IMR-90 (cell line): ENCODE data around the gene NEGR1. TPM values are rescaled to one million over a fixed set of nuclear protein-coding genes. Genes with fewer than 3 reads are reported as not detected.
A peak's percentile ranks its signal among the peaks of the same experiment; 100 is the strongest.

Experiments used
- ATAC-seq: fragments of 200-7000 bp; cut with Tn5 transposase; 2 replicates; pipeline ENCODE4 v1.9.1; 2020; ENCODE audit warnings: low read depth, mild to moderate bottlenecking, moderate library complexity
- BruUV-seq: library from RNA; stranded (reverse); fragments of 400-500 nt; replicated peaks from 2 replicates; lab custom pipeline; 2021; lab: Mats Ljungman, UMichigan
- CTCF ChIA-PET: fragments of 300-600 bp; formaldehyde crosslinking; extraction: SDS; loops from one replicate; lab custom pipeline; 2021; ENCODE audit warnings: antibody characterized with exemption; lab: Yijun Ruan, JAX
- POLR2A ChIA-PET: fragments of 300-600 bp; sonication (Branson Sonifier 250); formaldehyde crosslinking; loops from one replicate; lab custom pipeline; 2022; ENCODE audit warnings: antibody characterized with exemption; ENCODE audit not compliant: unreplicated experiment; lab: Charles Lee
- DNase-seq: peaks from one replicate; pipeline ENCODE4 v3.0.0; 2013
- H2AFZ ChIP-seq: replicated peaks from 2 replicates; pipeline ENCODE3; 2013; ENCODE audit warnings: low read length, mild to moderate bottlenecking; ENCODE audit not compliant: poor library complexity
- H2AK5ac ChIP-seq: 2 replicates; pipeline ENCODE4 v1.6.1; 2013; ENCODE audit warnings: low read depth, low read length, inconsistent platforms
- H2AK9ac ChIP-seq: replicated peaks from 2 replicates; pipeline ENCODE3; 2013; ENCODE audit warnings: mild to moderate bottlenecking, low read depth, low read length, moderate library complexity; ENCODE audit not compliant: poor library complexity
- H2BK120ac ChIP-seq: 2 replicates; pipeline ENCODE4 v1.6.1; 2013; ENCODE audit warnings: low read depth, low read length, inconsistent platforms
- H2BK15ac ChIP-seq: 3 replicates; pipeline ENCODE4 v1.6.1; 2013; ENCODE audit warnings: low read depth, low read length, inconsistent platforms
- H2BK20ac ChIP-seq: 2 replicates; pipeline ENCODE4 v1.6.1; 2013; ENCODE audit warnings: low read depth, mild to moderate bottlenecking, inconsistent platforms, low read length, moderate library complexity
- H2BK5ac ChIP-seq: 2 replicates; pipeline ENCODE4 v1.6.1; 2013; ENCODE audit warnings: mild to moderate bottlenecking, low read depth, low read length, inconsistent platforms; ENCODE audit not compliant: poor library complexity, severe bottlenecking
- H3K14ac ChIP-seq: replicated peaks from 2 replicates; pipeline ENCODE4 v1.6.1; 2013; ENCODE audit warnings: low read depth, low read length, inconsistent platforms
- H3K18ac ChIP-seq: 2 replicates; pipeline ENCODE4 v1.6.1; 2013; ENCODE audit warnings: low read depth, low read length, control low read depth
- H3K23ac ChIP-seq: 2 replicates; pipeline ENCODE4 v1.6.1; 2013; ENCODE audit warnings: low read depth, low read length, inconsistent platforms
- H3K27ac ChIP-seq: 2 replicates; pipeline ENCODE4 v1.5.1; 2013; ENCODE audit warnings: mild to moderate bottlenecking, control low read depth, low read length; ENCODE audit not compliant: insufficient read depth
- H3K27me3 ChIP-seq: 2 replicates; pipeline ENCODE4 v1.6.1; 2013; ENCODE audit warnings: low read length; ENCODE audit not compliant: control insufficient read depth, insufficient read depth
- H3K36me3 ChIP-seq: 2 replicates; pipeline ENCODE4 v1.6.1; 2013; ENCODE audit warnings: low read length, mixed read lengths; ENCODE audit not compliant: control insufficient read depth, insufficient read depth
- H3K4ac ChIP-seq: 2 replicates; pipeline ENCODE4 v1.6.1; 2013; ENCODE audit warnings: low read depth, low read length, inconsistent platforms
- H3K4me1 ChIP-seq: 2 replicates; pipeline ENCODE4 v1.6.1; 2013; ENCODE audit warnings: low read length, mixed read lengths; ENCODE audit not compliant: control insufficient read depth, insufficient read depth
- H3K4me2 ChIP-seq: 2 replicates; pipeline ENCODE4 v1.6.1; 2013; ENCODE audit warnings: low read depth, mild to moderate bottlenecking, control low read depth, low read length, moderate library complexity
- H3K4me3 ChIP-seq: 2 replicates; pipeline ENCODE4 v1.5.1; 2013; ENCODE audit warnings: low read depth, mild to moderate bottlenecking, control low read depth, low read length, moderate library complexity; ENCODE audit not compliant: insufficient read depth
- H3K56ac ChIP-seq: 2 replicates; pipeline ENCODE4 v1.6.1; 2013; ENCODE audit warnings: low read length, inconsistent platforms; ENCODE audit not compliant: insufficient read depth; ENCODE audit errors: extremely low read depth
- H3K79me1 ChIP-seq, 2 experiments: 2 replicates each; pipeline ENCODE4 v1.6.1; 2013; ENCODE audit warnings: low read length in 2 of 2, inconsistent platforms in 1 of 2, low read depth in 1 of 2
- H3K9ac ChIP-seq: 2 replicates; pipeline ENCODE4 v1.6.1; 2013; ENCODE audit warnings: low read depth, low read length, control low read depth
- H3K9me1 ChIP-seq: 2 replicates; pipeline ENCODE4 v1.6.1; 2013; ENCODE audit warnings: low read length, inconsistent platforms; ENCODE audit not compliant: insufficient read depth
- H3K9me3 ChIP-seq: 2 replicates; pipeline ENCODE4 v1.6.1; 2013; ENCODE audit warnings: low read length; ENCODE audit not compliant: control insufficient read depth, insufficient read depth
- H4K20me1 ChIP-seq: 2 replicates; pipeline ENCODE4 v1.6.1; 2013; ENCODE audit warnings: low read length, inconsistent platforms; ENCODE audit not compliant: insufficient read depth
- H4K5ac ChIP-seq: 2 replicates; pipeline ENCODE4 v1.6.1; 2013; ENCODE audit warnings: mild to moderate bottlenecking, low read depth, low read length, control low read depth
- H4K8ac ChIP-seq, 2 experiments: 2 replicates each; pipeline ENCODE4 v1.6.1; 2013; ENCODE audit warnings: low read depth in 2 of 2, low read length in 2 of 2, control low read depth in 1 of 2, inconsistent platforms in 1 of 2
- H4K91ac ChIP-seq: 2 replicates; pipeline ENCODE4 v1.6.1; 2013; ENCODE audit warnings: low read depth, low read length, inconsistent platforms; ENCODE audit not compliant: insufficient read depth
- BHLHE40 ChIP-seq: fragments of 150-350 bp; IDR thresholded peaks from 2 replicates; pipeline ENCODE4 v1.6.1; 2016; ENCODE audit warnings: mild to moderate bottlenecking, low read depth, low read length
- CEBPB ChIP-seq: IDR thresholded peaks from 2 replicates; pipeline ENCODE4 v1.6.1; 2012; ENCODE audit warnings: low read depth, low read length, improper control_type of control experiment
- CHD1 ChIP-seq: IDR thresholded peaks from 2 replicates; pipeline ENCODE4 v1.6.1; 2012; ENCODE audit warnings: low read depth, low read length, improper control_type of control experiment
- ELK1 ChIP-seq: fragments of 150-350 bp; IDR thresholded peaks from 2 replicates; pipeline ENCODE4 v1.6.1; 2016; ENCODE audit warnings: low read depth, mild to moderate bottlenecking, low read length, moderate library complexity, borderline replicate concordance
- FOS ChIP-seq: fragments of 150-350 bp; IDR thresholded peaks from 2 replicates; pipeline ENCODE4 v1.6.1; 2016; ENCODE audit warnings: low read depth, low read length
- MAFK ChIP-seq: IDR thresholded peaks from 2 replicates; pipeline ENCODE4 v1.6.1; 2012; ENCODE audit warnings: low read depth, low read length, improper control_type of control experiment
- MAZ ChIP-seq: IDR thresholded peaks from 2 replicates; pipeline ENCODE4 v1.6.1; 2012; ENCODE audit warnings: low read depth, mild to moderate bottlenecking, low read length, improper control_type of control experiment, moderate library complexity, borderline replicate concordance
- MXI1 ChIP-seq: IDR thresholded peaks from 2 replicates; pipeline ENCODE4 v1.6.1; 2012; ENCODE audit warnings: low read depth, mild to moderate bottlenecking, low read length, moderate library complexity, borderline replicate concordance
- NFE2L2 ChIP-seq: fragments of 150-350 bp; IDR thresholded peaks from 2 replicates; pipeline ENCODE4 v1.6.1; 2016; ENCODE audit warnings: low read depth, mild to moderate bottlenecking, low read length
- POLR2A ChIP-seq: IDR thresholded peaks from 2 replicates; pipeline ENCODE4 v1.6.1; 2012; ENCODE audit warnings: mild to moderate bottlenecking, low read depth, low read length
- RAD21 ChIP-seq: IDR thresholded peaks from 2 replicates; pipeline ENCODE4 v1.6.1; 2012; ENCODE audit warnings: low read length, improper control_type of control experiment
- RCOR1 ChIP-seq: IDR thresholded peaks from 2 replicates; pipeline ENCODE4 v1.6.1; 2012; ENCODE audit warnings: mild to moderate bottlenecking, low read length, improper control_type of control experiment; ENCODE audit not compliant: insufficient replicate concordance
- RFX5 ChIP-seq: IDR thresholded peaks from 2 replicates; pipeline ENCODE4 v1.8.0; 2012; ENCODE audit warnings: low read depth, mild to moderate bottlenecking, low read length, moderate library complexity
- SMC3 ChIP-seq: fragments of 150-350 bp; IDR thresholded peaks from 2 replicates; pipeline ENCODE4 v1.6.1; 2016; ENCODE audit warnings: low read depth, mild to moderate bottlenecking, antibody characterized with exemption, low read length, moderate library complexity
- USF2 ChIP-seq: fragments of 150-350 bp; IDR thresholded peaks from 2 replicates; pipeline ENCODE4 v1.6.1; 2017; ENCODE audit warnings: mild to moderate bottlenecking, antibody characterized with exemption, low read length, low read depth
- dilution Hi-C: fragments of 300-500 bp; cut with HindIII; formaldehyde crosslinking; loops from one replicate; pipeline ENCODE4 v1.14.3; 2018; ENCODE audit warnings: low sequenced_read_pairs; ENCODE audit not compliant: unreplicated experiment
- in situ Hi-C: fragments of 300-500 bp; cut with MboI; formaldehyde crosslinking; loops from 3 replicates; pipeline ENCODE4 v1.14.3; 2019; ENCODE audit warnings: low sequenced_read_pairs, inconsistent platforms, mixed read lengths
- intact Hi-C: fragments of 100-400 bp; cut with micrococcal nuclease; formaldehyde crosslinking; loops from 2 replicates; pipeline ENCODE4 v1.10.0; 2022
- polyA plus RNA-seq, 3 experiments: library from polyadenylated mRNA; depleted of rRNA; stranded (reverse); fragments of >200 nt; gene quantifications; 2 replicates each; pipeline ENCODE4 v1.2.3, GENCODE V29; 2012; ENCODE audit warnings: low replicate concordance in 1 of 3
- total RNA-seq: library from RNA; depleted of rRNA; stranded (reverse); fragments of >200 nt; gene quantifications from 2 replicates; pipeline ENCODE4 v1.2.3, GENCODE V29; 2012
- TF ChIP-seq, protein P1 (sequence below): conservative IDR thresholded peaks from 2 replicates; pipeline ENCODE4 v1.5.1; 2012; ENCODE audit warnings: mild to moderate bottlenecking, low read depth, low read length, improper control_type of control experiment

NEGR1 gene
- total and polyA plus RNA-seq, 2 of the 4 experiments (the other 2 are of a cell fraction) = 5.1 to 9.1 TPM

- H3K9me3 ChIP-seq = no peaks in the 10 kb centered on the region
- no peak overlapping the region for H2AFZ ChIP-seq
- dilution Hi-C loops = no loop called here
- no peak overlapping the region for H2AK9ac ChIP-seq
- H2BK15ac ChIP-seq = no peak overlapping the region
- intact Hi-C loops = loop anchor here (5.0 kb wide), 2 partner anchors 51 to 1366 kb away; no protein-coding TSS in a partner anchor
- no peak overlapping the region for H3K4ac ChIP-seq
- no peak overlapping the region for H3K56ac ChIP-seq
- H2BK20ac ChIP-seq = no peak overlapping the region
- no peak overlapping the region for H3K18ac ChIP-seq
- H2AK5ac ChIP-seq = no peak overlapping the region
- no peaks in the 10 kb centered on the region for H3K9me1 ChIP-seq
- DNase-seq = peak; percentile 44
- no peak overlapping the region for H3K14ac ChIP-seq
- no peak overlapping the region for H3K27ac ChIP-seq
- H4K91ac ChIP-seq = no peak overlapping the region
- H2BK120ac ChIP-seq = no peak overlapping the region
- H4K8ac ChIP-seq = no peak overlapping the region
- H3K4me3 ChIP-seq = no peak overlapping the region
- no peak overlapping the region for H3K4me2 ChIP-seq
- H3K36me3 ChIP-seq = no peaks in the 10 kb centered on the region
- no peak for TF ChIP-seq BHLHE40
- TF ChIP-seq CHD1 = no peak
- TF ChIP-seq RAD21 = no peak
- no peak for TF ChIP-seq CEBPB
- TF ChIP-seq, protein P1, sequence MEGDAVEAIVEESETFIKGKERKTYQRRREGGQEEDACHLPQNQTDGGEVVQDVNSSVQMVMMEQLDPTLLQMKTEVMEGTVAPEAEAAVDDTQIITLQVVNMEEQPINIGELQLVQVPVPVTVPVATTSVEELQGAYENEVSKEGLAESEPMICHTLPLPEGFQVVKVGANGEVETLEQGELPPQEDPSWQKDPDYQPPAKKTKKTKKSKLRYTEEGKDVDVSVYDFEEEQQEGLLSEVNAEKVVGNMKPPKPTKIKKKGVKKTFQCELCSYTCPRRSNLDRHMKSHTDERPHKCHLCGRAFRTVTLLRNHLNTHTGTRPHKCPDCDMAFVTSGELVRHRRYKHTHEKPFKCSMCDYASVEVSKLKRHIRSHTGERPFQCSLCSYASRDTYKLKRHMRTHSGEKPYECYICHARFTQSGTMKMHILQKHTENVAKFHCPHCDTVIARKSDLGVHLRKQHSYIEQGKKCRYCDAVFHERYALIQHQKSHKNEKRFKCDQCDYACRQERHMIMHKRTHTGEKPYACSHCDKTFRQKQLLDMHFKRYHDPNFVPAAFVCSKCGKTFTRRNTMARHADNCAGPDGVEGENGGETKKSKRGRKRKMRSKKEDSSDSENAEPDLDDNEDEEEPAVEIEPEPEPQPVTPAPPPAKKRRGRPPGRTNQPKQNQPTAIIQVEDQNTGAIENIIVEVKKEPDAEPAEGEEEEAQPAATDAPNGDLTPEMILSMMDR = no peak
- no peak for TF ChIP-seq USF2
- TF ChIP-seq NFE2L2 = no peak
- TF ChIP-seq MAZ = no peak
- no peak for TF ChIP-seq SMC3
- no peak for TF ChIP-seq ELK1
- TF ChIP-seq RCOR1 = no peak
- no peak for TF ChIP-seq MAFK
- TF ChIP-seq FOS = no peak
- no peak for TF ChIP-seq POLR2A
- no peak for TF ChIP-seq MXI1
- no peak for TF ChIP-seq RFX5
- no peak for ATAC-seq
- no peak overlapping the region for H3K23ac ChIP-seq
- no peak overlapping the region for H3K9ac ChIP-seq
- no peak overlapping the region for H4K5ac ChIP-seq
- CTCF ChIA-PET = no interaction called here
- in situ Hi-C loops = no loop called here
- H3K79me1 ChIP-seq = no peaks in the 10 kb centered on the region
- H2BK5ac ChIP-seq = no peak overlapping the region
- BruUV-seq = no TSS peak
- H4K20me1 ChIP-seq = no peaks in the 10 kb centered on the region
- POLR2A ChIA-PET = no interaction called here
- no peaks in the 10 kb centered on the region for H3K4me1 ChIP-seq
- H3K27me3 ChIP-seq = no peaks in the 10 kb centered on the region
Measured at GRCh38 chr1:71881611-71882010, 400.7 kb downstream of the NEGR1 start.
